GM12892 (cell line): ENCODE data around the gene ANKRD66.
"Not testable (repeated sequence)": the region's sequence is repeated elsewhere in the genome, so short reads cannot be mapped to it uniquely, and the experiment has no call there.

Experiments
- DNase-seq: peaks from one replicate; pipeline ENCODE4 v3.0.0; 2011; ENCODE audit not compliant: insufficient read length
- FAIRE-seq: peaks from 2 replicates; lab custom pipeline; 2011; peaks lifted over from hg19 to GRCh38; lab: Jason Lieb, UNC
- POLR2A ChIP-seq: IDR thresholded peaks from 2 replicates; pipeline ENCODE4 v1.6.1; 2011; ENCODE audit warnings: low read depth, low read length, control low read depth
- POLR2AphosphoS5 ChIP-seq: IDR thresholded peaks from 2 replicates; pipeline ENCODE4 v1.6.1; 2011; ENCODE audit warnings: low read depth, low read length, control low read depth
- TAF1 ChIP-seq: IDR thresholded peaks from 2 replicates; pipeline ENCODE4 v1.6.1; 2011; ENCODE audit warnings: low read depth, mild to moderate bottlenecking, control low read depth, low read length, borderline replicate concordance

The ANKRD66 gene

DNA sequence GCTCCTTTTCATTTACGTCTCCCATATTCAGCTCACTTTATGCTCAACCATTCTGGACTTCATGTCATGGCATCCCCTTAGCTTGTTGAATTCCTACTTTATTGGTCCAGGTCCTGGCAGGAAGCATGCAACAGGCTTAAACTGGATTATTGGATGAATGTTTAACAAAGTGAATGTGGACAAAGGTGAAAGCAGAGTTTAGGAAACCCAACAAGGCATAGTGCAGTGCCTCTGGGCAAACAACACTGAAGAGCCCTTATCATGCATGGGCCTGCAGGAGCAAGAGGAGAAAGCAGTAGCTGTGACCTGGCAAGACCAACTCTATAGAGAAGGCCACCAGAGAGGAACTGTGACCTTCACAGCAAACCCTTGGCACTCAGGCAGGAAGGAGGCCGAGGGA is 5.3 kb upstream of the ANKRD66 start:
- FAIRE-seq, result no peak
- no peak for DNase-seq
- TF ChIP-seq TAF1 (no peak), POLR2A (no peak), POLR2AphosphoS5 (no peak)

DNA sequence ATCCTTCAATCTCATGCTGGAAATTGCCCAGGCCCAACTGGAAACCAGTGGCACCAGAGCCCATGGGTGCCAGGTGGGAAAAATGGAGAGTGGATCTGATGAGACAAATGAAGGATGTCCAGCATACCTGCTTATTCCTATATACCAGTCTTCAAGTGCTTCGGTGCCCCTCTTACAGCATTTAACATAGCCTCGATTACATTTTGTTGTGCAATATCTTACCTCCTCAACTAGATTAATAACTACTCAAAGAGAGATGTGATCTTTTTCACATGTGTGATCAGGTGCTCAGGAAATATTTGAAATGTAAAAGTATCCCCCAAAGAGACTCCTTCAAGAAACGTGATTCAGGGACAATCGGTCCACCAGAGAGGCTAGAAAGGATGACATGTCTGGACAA is 4.8 kb upstream of the ANKRD66 start:
- FAIRE-seq (no peak), DNase-seq (no peak)

DNA sequence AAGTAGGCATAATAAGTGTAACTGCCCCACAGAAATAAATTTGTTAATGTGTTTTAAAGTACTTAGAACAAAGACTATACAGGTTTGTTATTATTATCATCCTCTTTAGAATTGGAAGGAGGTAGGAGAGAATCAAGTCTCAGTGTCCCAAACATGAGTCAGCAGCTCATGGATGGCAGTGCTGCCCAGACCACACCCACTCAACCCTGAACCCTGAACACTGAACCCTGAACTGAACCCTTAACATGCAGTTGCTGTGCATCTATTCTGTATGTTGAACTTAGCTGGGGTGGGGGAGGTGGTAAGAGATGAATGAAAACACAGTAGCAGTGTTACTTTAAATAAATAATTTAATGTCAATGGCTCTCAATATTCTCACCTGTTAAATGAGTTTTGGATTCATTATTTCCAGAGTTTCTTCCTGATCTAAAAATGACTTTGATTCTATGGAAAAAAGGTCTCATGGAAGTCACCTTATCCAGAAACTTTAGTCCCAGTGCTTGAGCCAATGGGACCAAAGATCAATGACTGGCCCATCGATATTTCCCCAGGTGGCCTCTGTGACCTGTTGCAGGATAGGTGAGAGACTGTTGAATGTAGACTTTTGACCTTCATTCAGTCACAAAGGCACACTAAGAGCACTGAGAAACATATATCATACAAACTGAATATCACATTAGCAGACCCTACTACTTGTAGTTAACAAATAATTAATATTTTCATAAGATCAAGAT is 3.1 kb upstream of the ANKRD66 start:
- FAIRE-seq, result no peak
- TF ChIP-seq POLR2A (no peak), TAF1 (no peak), POLR2AphosphoS5 (no peak)
- DNase-seq, result no peak

More for the DNA sequence above, 4.8 kb upstream of the ANKRD66 start:
- TF ChIP-seq TAF1, result no peak
- TF ChIP-seq POLR2AphosphoS5, result no peak
- TF ChIP-seq POLR2A, result no peak

DNA sequence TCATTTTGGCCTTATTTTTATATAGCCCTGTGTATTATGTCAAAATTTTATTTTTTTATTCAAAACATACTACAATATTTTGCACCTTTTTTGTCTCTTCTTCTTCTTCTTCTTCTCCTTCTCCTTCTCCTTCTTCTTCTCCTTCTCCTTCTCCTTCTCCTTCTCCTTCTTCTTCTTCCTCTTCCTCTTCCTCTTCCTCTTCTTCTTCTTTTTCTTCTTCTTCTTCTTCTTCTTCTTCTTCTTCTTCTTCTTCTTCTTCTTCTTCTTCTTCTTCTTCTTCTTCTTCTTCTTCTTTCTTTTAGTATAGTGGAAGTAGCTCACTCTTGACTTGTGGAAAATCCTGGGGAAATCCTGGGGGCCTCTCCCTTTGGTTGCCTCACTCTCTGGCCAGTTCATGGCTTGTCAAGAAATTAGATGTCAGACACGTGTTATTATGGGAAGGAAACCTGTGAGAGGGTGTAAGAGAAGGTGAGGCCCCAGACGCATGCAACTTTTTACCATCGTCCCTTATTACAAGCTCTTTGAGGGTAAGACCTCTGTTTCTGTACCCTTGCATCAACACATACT is 2.5 kb upstream of the ANKRD66 start:
- DNase-seq, FAIRE-seq: not testable (repeated sequence)

DNA sequence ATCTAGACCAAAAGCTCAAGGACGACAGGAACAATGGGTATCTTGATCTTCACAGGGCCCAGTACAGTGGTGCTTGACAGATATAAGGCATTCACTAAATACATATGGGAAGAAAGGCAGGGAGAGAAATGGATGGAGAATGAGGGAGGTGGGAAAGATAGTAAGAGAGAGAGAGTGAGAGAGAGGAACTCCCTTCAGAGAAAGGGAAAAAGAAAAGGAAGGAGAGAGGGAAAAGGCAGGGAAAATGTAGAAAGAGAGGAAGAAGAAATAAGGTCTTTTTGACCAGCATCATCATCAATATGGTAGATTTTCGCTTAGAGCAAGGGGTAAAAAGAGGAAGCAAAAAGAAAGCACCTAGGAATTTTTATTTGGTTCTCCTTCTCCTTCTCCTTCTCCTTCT is 760 bp upstream of the ANKRD66 start:
- TF ChIP-seq POLR2A (no peak), POLR2AphosphoS5 (no peak), TAF1 (no peak)
- no peak for DNase-seq
- no peak for FAIRE-seq

DNA sequence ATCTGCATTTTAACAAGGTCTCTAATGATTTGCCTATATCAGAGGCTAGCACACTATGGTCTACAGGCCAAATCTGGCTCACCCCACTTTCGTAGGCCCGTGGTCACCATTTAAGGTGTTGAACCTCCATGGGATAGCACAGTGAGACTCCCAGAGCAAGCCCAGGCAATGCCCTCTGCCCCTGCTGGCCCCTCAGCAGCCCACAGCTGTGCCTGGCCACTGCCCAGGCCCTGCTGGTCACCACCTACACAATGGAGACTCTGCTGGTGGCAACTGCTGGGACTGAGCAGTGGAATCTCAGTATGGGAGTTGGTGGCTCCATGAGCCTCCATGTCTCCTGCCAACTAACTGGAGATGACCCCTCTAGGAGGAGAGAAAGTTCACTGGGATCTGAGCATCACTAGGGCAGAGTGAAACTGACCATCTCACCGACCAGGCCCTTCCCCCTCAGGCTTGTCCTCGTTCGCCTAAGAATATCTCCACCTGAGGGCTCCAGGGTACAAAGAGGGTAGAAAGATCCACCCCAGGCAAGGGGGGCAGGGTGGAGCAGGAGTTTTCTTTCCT is 2.3 kb downstream of the ANKRD66 start:
- TF ChIP-seq POLR2A, result no peak
- no peak for TF ChIP-seq TAF1
- TF ChIP-seq POLR2AphosphoS5, result no peak
- DNase-seq (no peak), FAIRE-seq (no peak)

DNA sequence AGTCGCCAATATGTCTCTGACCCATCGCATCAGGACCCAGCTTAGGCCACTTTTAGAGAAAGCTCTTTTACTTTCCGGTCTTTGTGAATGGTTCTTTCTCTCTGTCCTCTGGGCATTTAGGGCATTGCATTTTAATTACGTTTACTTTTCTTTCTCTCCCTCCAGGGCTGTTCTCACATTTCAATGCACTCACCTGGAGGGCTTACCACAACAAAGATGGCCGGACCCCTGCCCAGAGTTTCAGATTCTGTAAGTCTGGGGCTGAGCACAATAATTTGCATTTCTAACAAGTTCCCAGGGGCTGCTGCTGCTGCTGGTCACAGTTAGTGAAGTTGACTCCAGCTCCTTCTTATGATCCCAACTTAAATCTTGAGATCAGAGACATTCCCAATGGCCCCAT is 3.0 kb downstream of the ANKRD66 start:
- FAIRE-seq (no peak), DNase-seq (no peak)
- no peak for TF ChIP-seq POLR2AphosphoS5
- no peak for TF ChIP-seq TAF1
- TF ChIP-seq POLR2A, result no peak

DNA sequence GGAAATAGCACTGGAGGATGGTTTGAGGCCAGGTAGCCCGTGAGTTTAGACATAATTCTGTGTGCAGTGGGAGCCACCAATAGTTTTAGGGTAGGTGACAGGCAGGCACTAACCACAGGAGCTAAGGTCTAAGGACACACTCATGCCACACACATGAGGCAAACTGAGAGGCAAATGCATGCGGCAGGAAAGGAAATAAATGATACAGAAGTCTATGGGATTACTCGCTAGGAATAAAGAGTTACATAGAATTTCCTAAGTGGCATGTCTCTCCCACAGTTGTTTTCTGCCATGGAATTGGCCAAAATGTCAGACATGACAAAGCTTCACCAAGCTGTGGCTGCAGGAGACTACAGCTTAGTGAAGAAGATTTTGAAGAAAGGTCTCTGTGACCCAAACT is 4.9 kb downstream of the ANKRD66 start:
- FAIRE-seq (no peak), DNase-seq (no peak)
- no peak for TF ChIP-seq TAF1
- TF ChIP-seq POLR2AphosphoS5, result no peak
- TF ChIP-seq POLR2A, result no peak

DNA sequence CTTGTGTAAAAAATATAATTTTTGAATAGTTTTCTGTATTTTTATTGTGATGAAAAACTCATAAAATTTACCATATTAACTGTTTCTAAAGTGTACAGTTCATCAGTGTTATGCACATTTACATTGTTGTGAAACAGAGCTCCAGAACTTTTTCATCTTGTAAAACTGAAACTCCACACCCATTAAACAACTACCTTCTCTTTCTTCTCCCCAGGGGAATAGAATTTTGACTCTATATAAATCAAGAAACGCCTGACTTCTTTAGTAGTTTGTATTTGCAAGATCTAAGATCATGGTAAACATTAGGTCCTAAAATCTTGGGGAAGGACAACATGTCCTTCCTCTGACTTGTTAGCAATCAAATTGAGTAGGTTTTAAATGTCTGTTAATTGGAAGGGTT is 9.1 kb downstream of the ANKRD66 start:
- DNase-seq (no peak), FAIRE-seq (no peak)
- TF ChIP-seq TAF1, result no peak
- TF ChIP-seq POLR2A, result no peak
- TF ChIP-seq POLR2AphosphoS5, result no peak

DNA sequence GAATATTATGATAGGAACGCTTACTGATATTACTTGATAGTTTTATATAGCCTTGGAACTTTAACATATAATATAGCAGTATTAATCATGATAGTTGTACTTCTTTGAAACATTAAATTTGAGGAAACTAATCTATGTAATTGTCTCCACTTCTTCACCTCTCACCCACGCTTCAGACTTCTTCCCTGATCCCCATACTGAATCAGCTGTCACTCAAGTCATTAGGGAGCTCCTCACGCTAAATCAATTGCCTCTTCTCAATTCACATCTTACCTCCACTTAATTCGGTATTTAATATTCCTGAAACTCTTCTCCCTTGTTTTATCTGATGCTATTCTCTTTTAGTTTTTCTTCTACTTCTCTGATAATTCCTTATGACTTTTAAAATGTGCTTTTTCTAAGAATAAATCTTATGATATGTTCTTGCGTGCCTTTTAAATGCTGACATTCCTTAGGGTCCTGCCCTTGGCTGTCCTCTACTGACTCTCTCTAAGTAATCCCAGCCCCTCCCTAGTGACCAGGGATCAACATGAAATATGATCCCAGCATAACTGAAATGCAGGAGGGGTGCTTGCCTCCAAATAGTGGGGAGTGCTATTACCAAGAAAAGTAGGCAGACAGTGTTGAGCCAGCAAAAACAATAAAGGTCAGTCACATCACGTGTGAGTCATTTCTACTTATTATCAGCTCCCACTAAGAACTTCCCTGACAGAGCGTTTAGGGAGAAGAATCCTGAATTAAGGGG is 9.9 kb downstream of the ANKRD66 start:
- DNase-seq (no peak), FAIRE-seq (no peak)
- no peak for TF ChIP-seq POLR2AphosphoS5
- no peak for TF ChIP-seq TAF1
- no peak for TF ChIP-seq POLR2A

DNA sequence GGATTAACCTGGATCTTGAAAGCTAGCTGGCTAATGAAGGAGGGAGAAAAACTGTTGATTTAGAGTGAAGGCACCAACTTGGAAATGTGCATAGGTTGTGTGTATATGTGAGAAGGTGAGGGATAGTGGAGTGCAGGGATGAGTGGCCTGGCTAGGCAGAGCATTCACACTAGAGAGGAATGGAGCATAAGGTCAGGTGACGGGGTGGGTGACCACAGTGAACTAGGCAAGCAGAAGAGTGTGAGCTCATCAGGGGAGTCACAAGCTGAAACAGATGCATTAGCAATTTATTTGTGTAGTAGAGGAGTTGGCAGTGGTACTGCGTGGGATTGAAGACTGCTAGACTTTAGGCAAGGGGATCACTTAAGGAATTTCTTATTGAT is 10.5 kb downstream of the ANKRD66 start:
- no peak for FAIRE-seq
- no peak for DNase-seq
- TF ChIP-seq TAF1 (no peak), POLR2A (no peak)

DNA sequence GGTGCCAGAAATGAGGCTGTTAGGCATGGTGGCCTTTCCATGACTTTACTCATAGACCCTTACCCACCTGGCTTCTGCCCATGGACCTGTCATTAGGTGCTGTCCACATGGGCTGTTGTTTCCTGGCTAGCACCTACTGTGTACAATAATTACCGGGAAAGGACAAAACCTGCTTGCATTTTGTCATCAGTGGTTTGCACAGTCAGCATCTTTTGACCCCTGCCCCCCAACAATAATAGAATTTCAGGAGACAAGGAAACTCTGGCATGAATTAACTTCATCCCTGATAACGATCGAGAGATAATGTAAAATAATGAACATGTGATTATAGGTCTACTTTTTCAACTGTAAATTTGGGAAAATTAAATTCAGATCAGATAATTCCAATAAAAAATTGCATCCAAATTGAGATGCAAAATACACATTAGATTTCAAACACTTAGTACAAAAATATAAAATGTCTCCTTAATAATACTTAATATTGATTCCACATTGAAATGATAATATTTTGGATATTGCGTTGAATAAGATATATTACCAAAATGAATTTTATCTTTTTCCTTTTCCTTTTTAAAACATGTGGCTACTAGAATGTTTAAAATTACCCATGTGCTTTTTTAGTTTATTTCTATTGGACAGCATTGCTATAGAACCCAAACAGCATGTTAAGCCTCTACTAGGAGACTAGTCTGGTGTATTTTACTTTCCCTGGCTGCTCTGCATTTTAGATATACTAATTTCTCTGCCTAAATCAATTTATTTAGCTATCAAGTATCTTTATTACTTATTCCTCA is 12.4 kb downstream of the ANKRD66 start:
- FAIRE-seq, result no peak
- TF ChIP-seq TAF1 (no peak), POLR2AphosphoS5 (no peak), POLR2A (no peak)
- DNase-seq, result no peak

DNA sequence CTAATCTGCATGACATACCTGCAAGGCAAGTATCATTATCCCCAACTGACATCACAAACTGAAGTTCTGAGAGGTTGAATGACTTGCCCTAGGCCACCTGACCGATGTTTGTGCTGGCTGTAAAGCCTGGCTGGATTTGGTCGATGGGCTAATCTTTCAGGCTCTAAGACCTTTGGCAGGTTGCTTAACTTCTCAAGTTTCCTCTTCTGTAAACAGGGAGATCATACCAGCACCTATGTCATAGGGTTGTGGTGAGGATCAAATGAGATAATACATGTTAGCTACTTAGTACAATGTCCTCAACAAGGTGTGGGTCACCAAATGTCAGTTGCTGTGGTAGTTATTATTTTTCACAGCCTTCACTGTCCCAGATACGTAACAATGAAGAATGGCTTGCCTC is 14.2 kb downstream of the ANKRD66 start:
- FAIRE-seq (no peak), DNase-seq (no peak)

More for the DNA sequence above, 14.2 kb downstream of the ANKRD66 start:
- TF ChIP-seq POLR2AphosphoS5 (no peak), TAF1 (no peak), POLR2A (no peak)
